ENCODE results near the gene KLHL35. TPM values are rescaled to one million over a fixed set of nuclear protein-coding genes. Genes with fewer than 3 reads are reported as not detected.
A peak's percentile ranks its signal among the peaks of the same experiment; 100 is the strongest.

The KLHL35 gene
- total RNA-seq, 4 donors from 2014 or later, result 0.72 TPM; not detected in 3

DNA sequence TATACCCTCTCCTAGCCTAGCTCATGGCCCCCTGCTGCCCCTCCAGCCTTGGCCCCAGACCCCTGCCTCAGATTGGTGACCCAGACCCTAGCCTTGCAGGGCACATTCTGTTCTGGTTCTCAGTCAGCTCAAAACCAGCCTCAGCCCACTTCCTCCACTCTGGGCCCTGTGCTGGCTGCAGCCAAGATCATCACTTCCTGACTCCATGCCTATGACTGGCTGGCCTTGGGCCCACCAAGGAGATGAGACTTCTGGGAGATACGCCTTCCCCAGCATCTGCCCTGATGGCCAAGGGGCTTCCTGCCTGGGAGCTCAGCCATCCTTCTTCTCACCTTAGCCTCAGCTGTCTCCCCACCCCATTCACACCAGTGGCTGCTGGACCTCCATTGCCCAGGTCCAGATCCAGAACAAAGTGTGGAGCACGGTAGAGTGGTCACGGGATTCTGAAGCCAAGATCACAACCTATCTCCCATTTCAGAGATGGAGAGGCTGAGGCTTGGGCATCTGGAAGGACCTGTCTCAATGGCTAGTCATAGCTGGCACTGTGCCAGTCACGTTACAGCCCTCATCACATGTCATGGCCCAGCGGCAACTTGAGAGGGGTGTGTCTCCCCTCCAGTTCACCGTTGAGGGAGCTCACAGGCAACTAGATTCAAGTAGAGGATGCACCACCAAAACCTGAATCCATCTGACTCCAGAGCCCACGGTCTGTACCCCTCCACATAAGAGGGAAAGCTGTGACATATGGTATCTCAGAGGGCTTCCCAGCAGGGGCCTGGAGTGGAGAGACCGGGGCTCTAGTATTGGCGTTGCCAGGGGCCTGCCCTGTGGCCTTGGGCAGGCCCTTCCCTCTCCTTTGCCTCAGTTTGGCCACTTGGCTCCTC, 43.0 kb upstream of the KLHL35 start:
- no peaks in the 10 kb centered on the region for H3K27me3 ChIP-seq
- H3K36me3 ChIP-seq, result no peaks in the 10 kb centered on the region
- peaks cover 0 to 29% (median 14%) of the 10 kb centered on the region in 3 donors for H3K4me1 ChIP-seq
- H3K27ac ChIP-seq, result peak overlapping the region in 3 of 4 donors; percentile 44 to 52 (median 51)
- TF ChIP-seq, protein P1, sequence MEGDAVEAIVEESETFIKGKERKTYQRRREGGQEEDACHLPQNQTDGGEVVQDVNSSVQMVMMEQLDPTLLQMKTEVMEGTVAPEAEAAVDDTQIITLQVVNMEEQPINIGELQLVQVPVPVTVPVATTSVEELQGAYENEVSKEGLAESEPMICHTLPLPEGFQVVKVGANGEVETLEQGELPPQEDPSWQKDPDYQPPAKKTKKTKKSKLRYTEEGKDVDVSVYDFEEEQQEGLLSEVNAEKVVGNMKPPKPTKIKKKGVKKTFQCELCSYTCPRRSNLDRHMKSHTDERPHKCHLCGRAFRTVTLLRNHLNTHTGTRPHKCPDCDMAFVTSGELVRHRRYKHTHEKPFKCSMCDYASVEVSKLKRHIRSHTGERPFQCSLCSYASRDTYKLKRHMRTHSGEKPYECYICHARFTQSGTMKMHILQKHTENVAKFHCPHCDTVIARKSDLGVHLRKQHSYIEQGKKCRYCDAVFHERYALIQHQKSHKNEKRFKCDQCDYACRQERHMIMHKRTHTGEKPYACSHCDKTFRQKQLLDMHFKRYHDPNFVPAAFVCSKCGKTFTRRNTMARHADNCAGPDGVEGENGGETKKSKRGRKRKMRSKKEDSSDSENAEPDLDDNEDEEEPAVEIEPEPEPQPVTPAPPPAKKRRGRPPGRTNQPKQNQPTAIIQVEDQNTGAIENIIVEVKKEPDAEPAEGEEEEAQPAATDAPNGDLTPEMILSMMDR (IDR thresholded peaks at IDR 0.05), result no peak
- TF ChIP-seq POLR2AphosphoS5 (IDR thresholded peaks at IDR 0.05) (no peak), POLR2A (IDR thresholded peaks at IDR 0.05) (no peak), EP300 (IDR thresholded peaks at IDR 0.05) (no peak)
- WGBS, 2 donors (ENCODE audit: low coverage in 1 of 2), result 100% methylated on average over 1 of the region's 9 CpGs; no CpG with 5 or more reads in 1 of the 2 donors
- no peaks in the 10 kb centered on the region for H3K9me3 ChIP-seq
- no peak overlapping the region for H3K4me3 ChIP-seq
- peak; percentile 58 for ATAC-seq

DNA sequence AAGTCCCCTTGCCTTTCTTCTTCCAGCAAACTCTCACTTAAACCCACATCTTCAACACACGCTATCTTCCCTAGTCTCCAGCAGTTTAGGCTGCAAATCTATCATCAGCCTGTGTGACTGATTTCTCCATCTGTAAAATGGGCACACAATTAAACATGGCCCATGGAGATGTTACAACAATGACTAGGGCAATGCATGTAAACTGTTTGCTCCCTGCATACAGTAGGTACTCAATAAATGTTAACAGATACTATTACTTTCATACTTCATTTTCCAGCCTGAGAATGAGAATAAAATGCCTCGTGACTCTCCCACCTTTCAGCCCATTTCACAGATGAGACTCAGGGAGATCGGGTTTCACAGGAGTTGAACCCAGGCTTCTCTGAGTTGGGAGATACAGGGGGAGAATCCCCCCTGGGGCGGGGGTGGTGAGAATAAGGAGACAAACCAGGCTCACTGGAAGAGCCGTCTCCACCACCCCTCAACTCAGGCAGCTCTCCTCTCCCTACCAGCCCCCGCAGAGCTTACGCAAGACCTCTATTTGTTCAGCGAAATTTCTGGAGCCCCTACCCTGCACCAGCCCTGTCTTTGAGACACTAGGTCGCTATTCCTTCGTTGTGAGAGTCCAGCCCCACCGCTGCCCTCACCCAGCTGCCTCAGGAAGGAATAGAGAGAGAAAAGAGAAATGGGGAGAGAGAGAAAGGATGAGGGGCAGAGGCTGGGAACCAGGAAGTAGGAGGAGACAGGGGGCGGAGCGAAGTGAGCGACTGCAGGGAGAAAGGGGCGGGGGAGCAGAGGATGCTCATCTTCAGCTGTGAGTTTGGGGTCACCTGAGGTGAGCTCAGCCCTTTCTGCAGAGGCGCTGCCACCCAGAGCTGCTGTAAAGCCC, 42.1 kb upstream of the KLHL35 start:
- H3K9me3 ChIP-seq, result no peaks in the 10 kb centered on the region
- H3K27ac ChIP-seq, result peak overlapping the region in 3 of 4 donors; percentile 44 to 52 (median 51)
- H3K27me3 ChIP-seq, result no peaks in the 10 kb centered on the region
- H3K4me3 ChIP-seq, result no peak overlapping the region
- ATAC-seq, result peak; percentile 42
- no peaks in the 10 kb centered on the region for H3K36me3 ChIP-seq
- WGBS, 2 donors (ENCODE audit: low coverage in 1 of 2), result 51 to 52% methylated on average over 8 to 12 of the region's 16 CpGs
- TF ChIP-seq POLR2AphosphoS5 (IDR thresholded peaks at IDR 0.05), result no peak
- TF ChIP-seq, protein P1 (IDR thresholded peaks at IDR 0.05), result no peak
- TF ChIP-seq POLR2A (IDR thresholded peaks at IDR 0.05), result no peak
- no peak for TF ChIP-seq EP300 (IDR thresholded peaks at IDR 0.05)
- H3K4me1 ChIP-seq, result peaks cover 0 to 29% (median 14%) of the 10 kb centered on the region in 3 donors

DNA sequence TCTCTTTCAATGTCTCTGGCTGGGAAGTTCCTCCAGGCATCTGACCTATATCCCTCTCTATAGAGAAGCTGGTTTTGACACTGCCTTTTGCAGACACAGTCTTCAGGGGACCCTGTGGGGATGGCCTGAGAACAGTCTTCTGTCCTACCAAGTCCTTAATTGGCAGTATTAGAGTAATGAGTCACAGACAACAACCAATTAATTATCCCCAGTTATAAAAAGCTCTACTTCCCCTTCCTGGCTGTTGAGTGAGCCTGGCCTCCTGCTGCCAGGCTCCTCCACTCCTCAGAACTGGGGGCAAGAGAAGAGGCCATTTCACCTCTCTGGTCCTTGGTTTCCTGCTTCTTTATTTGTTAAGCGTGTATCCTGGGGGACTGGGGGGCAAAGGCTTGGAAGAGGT, 41.2 kb upstream of the KLHL35 start:
- WGBS, 2 donors (ENCODE audit: low coverage in 1 of 2), result 60% methylated on average over 1 of the region's 1 CpG; no CpG with 5 or more reads in 1 of the 2 donors
- ATAC-seq, result no peak
- no peak for TF ChIP-seq POLR2A (IDR thresholded peaks at IDR 0.05)
- TF ChIP-seq, protein P1 (IDR thresholded peaks at IDR 0.05), result no peak
- TF ChIP-seq POLR2AphosphoS5 (IDR thresholded peaks at IDR 0.05), result no peak
- no peak for TF ChIP-seq EP300 (IDR thresholded peaks at IDR 0.05)
- Histone ChIP-seq H3K27ac (no peak overlapping the region), H3K36me3 (no peaks in the 10 kb centered on the region), H3K9me3 (no peaks in the 10 kb centered on the region), H3K4me3 (no peak overlapping the region), H3K4me1 (peaks cover 0 to 30% (median 15%) of the 10 kb centered on the region in 3 donors), H3K27me3 (no peaks in the 10 kb centered on the region)

DNA sequence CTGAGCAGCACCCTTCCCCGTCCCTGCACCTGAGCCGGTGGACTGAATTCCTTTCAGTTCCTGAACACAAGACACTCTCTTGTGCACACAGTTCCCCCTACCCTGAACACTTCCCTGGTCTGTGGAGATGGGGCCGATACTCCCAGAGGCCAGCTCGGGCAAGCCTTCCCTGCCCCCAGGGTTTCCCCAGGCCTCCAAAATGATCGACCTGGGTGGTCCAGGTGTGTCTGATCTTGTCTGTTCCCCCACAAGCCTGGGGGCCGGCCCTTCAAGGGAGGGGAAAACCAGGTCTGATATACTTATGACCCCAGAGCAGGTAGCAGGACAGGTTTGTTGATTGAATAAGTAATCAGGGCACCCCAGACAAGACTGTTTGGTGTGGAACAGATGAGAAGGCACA, 40.7 kb upstream of the KLHL35 start:
- Histone ChIP-seq H3K27me3 (no peaks in the 10 kb centered on the region), H3K4me1 (peaks cover 0 to 35% (median 20%) of the 10 kb centered on the region in 3 donors), H3K9me3 (no peaks in the 10 kb centered on the region), H3K36me3 (no peaks in the 10 kb centered on the region), H3K4me3 (no peak overlapping the region), H3K27ac (no peak overlapping the region)
- TF ChIP-seq POLR2A (IDR thresholded peaks at IDR 0.05) (no peak), EP300 (IDR thresholded peaks at IDR 0.05) (no peak), POLR2AphosphoS5 (IDR thresholded peaks at IDR 0.05) (no peak)
- TF ChIP-seq, protein P1 (IDR thresholded peaks at IDR 0.05), result no peak
- no CpG with 5 or more reads among the region's 6 CpGs for WGBS, 2 donors (ENCODE audit: low coverage in 1 of 2)
- ATAC-seq, result no peak
